Dermis blood vessel endothelial cell (primary cell): ENCODE results near the gene MRPS22. TPM values are rescaled to one million over a fixed set of nuclear protein-coding genes. Genes with fewer than 3 reads are reported as not detected.

Source experiments
- DNase-seq: peaks from one replicate; pipeline ENCODE4 v3.0.0; 2010
- total RNA-seq: library from RNA; depleted of rRNA; stranded (reverse); fragments of >200 nt; gene quantifications from 2 replicates; pipeline ENCODE4 v1.2.3, GENCODE V29; 2014

Gene MRPS22
- total RNA-seq, result 71.5 and 86.7 TPM in 2 replicates

DNA sequence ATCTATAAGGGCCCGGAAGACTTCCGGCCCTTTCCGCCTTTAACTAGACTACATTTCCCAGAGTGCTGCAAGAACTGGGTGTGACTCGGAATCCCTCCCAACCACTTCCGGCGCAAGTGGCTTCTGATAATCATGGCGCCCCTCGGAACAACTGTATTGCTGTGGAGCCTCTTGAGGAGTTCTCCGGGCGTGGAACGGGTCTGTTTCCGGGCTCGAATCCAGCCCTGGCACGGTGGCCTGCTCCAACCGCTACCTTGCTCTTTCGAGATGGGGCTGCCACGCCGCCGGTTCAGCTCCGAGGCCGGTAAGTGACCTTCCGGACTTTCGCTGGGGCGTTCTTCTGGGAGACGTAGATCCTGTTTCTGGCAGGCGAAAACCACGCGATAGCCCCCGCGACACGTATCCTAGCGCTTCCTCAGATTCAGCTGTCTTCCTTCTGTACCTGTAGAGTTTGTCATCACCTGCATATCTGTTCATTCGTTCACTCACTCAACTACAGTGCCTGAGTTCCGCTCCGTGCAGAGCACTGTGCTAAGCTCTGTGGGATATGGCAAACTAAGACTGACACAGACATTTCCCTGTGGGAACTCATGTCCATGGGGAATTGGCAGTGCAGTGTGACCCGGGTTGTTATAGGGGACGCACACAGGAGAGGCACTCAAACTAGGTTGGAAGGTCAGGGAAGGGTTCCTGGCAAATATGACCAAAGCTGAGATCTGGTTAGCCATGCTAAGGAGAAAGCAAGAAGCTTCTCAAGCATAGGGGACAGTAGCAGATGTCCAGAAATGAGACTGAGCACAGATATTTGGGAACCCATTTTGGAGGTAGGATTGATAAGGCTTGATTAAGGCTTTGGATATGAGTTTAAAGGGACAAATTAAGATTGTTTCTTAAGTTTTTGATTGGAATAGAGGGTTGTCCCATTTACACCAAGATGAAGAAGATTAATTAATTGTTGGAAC is at the start of gene MRPS22:
Gene MRPS22, plus strand, starts transcription at position 126 of the 962 bp plus-strand sequence. Its CDS starts 7 bp downstream, at position 133.
- peak; percentile 93 for DNase-seq

GRCh38 chr3:139295040-139295439 is 48.8 kb upstream of the MRPS22 start:
- no peak for DNase-seq

- DNase-seq, result no peak
Measured at GRCh38 chr3:139296141-139296718, 47.6 kb upstream of the MRPS22 start.

DNA sequence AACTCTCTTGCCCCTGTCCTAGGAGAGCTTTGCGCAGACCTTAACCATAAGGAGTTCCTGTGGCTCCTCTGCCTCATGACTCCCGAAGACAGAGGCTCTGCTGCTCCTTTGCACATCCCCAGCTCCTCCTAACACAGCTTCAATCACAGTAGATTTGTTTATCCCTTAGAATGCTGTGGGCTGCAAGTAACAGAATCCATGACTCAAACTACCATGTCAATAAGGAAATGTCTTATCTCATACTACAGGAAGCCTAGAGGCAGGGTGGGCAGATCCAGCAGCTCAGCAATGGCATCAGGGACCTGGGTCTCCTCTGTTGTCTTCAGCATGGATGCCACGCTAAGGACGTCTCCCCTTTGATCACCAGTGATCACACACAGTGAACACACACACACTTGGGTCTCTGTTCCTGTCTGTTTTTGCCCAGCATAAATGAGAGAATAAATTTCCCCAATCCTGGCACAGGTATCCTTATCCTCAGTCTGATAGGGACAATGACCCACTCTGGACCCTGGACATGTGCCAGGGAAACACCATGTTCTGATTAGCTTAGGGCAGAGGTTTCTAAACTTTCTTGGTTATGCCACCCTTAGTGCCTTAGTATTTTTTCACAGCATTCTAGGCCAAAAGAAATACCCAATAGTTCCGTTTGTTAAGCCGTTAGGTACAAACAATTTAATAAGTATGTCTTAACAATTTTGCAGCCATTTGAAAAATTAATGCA is 46.1 kb upstream of the MRPS22 start:
- no peak for DNase-seq

GRCh38 chr3:139299261-139300132 is 44.3 kb upstream of the MRPS22 start:
- DNase-seq, result peak; percentile 6

DNA sequence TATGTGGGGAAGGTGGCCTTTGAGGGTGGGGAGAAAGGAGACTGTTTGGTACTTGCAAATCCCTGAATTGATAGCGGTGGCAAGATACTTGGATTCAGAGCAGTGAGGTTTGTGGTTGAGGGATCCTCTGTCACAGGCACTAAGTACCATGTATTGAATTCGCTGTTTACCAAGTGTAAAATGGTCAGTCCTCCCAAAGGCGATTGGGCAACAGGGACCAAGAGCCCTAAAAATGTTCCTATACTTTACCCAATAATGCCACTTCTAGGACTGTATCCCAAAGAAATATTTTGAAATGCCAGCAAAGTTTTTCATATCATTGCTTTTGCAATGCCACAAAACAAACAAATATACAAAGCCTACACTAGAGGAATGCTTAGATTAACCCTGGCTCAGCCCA is 43.4 kb upstream of the MRPS22 start:
- DNase-seq, result no peak

GRCh38 chr3:139301183-139301582 is 42.6 kb upstream of the MRPS22 start:
- no peak for DNase-seq

GRCh38 chr3:139301654-139302053 is 42.2 kb upstream of the MRPS22 start:
- DNase-seq, result no peak

DNA sequence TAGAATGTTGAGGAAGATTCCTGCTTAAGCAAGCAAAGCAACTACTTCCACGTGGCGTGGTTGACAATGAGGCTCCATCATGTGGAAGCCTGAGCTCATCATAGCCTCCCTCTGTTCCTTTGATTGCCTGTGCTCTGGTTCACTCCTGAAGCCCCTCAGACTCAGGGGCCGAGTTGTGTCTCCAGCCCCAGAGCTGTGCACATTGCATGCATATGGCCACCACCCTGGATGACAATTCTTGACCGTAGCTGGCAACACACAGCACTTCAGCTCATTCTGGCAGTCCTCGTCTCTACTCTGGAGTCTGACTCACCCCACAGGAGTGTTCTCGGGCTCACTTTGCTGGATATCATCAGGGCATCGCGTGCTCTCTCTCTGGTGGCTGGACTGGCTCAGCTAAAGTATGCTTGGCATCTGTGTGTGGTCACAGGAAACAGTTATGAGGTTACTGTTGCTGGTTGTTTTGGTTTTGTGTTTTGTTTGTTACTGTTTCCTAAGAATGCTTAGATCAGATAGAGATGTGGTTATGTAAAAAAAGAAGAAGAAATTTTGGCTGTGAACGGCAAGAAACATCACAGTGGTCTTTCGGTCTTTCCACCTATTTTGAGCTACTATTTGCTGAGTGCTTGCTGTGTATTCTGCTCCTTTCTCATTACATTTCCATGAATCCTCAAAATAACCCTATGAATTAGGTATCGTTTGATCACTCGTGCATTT is 41.6 kb upstream of the MRPS22 start:
- DNase-seq, result peak; percentile 53

DNA sequence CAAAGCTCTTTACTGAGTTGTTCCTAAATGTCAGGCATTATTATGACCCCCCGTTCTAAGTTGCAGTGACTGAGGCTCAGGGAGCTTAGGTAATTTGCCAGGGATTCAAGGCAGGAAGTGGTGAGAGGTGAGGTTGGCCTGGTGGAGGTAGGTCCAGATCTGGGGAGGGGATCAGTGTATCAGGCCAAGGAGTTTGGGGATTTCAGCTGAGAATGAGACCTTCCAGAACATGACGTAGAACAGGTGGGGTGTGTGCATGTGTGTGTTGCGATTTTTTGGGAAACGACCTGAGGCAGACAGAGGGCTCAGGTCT is 41.1 kb upstream of the MRPS22 start:
- no peak for DNase-seq

DNA sequence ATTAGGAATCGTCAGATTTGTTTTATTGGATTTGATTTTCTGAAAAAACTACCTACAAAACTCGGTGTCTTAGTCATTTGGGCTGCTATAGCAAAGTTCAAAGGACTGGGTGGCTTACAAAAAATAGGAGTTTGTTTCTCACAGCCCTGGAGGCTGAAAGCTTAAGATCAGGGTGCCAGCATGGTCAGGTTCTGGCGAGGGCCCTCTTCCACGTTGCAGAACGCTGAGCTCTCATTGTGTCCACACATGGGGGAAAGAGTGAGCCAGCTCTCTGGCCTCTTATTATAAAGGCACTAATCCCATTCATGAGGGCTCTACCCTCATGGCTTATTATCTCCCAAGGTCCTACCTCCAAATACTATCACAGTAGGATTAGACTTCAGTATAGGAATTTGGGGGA is 40.6 kb upstream of the MRPS22 start:
- DNase-seq, result no peak

GRCh38 chr3:139304383-139304782 is 39.4 kb upstream of the MRPS22 start:
- no peak for DNase-seq

GRCh38 chr3:139306078-139306477 is 37.7 kb upstream of the MRPS22 start:
- DNase-seq, result no peak

DNA sequence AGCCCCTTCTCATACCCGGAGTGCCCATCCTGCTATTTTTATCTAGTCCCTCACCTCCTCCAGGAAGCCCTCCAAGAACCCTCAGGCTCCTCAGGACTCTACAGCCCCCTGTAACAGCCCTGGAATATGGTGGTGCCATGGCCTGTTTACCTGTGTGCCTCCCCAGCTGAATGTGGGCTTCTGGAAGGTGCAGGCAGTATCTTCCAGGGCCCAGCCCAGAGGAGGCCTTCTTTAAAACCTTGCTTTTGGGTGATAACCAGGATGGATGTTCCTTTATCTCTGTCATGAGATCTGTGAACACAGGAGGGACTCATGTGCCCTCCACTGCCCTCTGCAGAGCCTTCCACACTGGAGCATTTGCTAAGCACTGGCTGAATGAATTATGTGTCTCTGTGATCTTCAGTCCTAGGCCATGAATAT is 36.7 kb upstream of the MRPS22 start:
- no peak for DNase-seq

DNA sequence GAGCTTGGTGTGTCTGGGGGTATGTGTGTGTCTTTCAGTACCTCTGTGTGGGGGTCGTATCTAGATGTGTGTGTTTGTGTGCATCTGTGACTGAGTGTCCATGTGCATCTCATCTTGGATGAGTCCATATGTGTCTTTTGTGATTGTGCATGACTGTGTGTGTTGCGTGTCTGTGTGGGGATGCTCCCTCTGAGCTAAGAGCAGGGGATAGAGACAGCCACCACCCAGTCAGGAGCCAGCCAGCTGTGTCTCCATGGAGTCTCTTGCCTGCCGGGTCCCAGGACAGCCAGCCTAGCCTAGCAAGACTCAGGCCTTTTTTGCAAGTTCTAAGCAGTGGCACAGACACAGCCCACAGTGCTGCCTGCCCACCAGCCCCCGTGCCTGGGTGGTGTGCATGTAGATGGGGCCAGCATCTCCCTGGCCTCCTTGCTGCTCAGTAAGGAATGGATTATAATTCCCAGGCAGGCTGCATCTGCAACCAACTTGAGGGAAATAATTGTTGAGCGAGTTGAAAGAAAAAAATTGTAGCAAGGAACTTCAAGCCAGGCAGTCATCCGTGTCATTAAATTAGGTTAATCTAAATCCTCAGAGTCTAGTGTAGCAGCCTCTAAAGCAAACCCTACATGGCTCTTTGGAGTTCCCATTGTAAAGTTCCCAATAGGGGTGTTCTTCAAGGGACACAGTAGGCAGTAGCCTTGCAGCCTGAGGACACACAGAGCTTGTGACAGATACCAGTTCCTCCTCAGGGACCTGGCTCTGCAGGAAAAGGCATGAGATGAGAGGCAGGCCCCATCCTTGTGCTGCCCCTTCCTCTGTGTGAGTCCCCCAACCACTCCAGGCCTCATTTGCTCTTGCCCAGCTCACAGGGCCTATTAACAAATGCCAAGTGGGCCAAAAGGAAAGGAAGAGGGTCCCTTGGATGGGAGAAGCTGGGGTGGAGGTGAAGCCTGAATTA is 35.9 kb upstream of the MRPS22 start:
- no peak for DNase-seq

- no peak for DNase-seq
Measured at GRCh38 chr3:139308560-139308959, 35.3 kb upstream of the MRPS22 start.

- DNase-seq, result no peak
Measured at GRCh38 chr3:139309061-139309591, 34.7 kb upstream of the MRPS22 start.

DNA sequence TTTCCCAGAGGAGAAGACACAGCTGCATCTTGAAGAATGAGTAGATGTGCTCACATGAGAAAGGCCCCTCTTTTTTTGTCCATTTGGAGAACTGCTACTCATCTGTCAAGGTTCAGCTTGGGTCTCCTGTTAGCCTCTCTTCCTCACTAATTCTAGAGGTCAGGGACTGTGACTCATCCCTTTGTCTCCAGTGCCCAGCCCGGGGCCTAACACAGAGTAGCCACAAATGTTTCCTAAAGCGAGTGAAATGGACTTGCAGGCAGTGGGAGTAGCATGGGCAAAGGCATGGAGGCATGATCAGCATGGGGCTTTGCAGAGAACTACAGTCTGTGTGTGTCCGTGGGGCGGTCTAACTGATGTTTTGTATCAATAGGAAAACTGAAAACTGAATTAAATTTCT is 33.9 kb upstream of the MRPS22 start:
- DNase-seq, result peak; percentile 16

DNA sequence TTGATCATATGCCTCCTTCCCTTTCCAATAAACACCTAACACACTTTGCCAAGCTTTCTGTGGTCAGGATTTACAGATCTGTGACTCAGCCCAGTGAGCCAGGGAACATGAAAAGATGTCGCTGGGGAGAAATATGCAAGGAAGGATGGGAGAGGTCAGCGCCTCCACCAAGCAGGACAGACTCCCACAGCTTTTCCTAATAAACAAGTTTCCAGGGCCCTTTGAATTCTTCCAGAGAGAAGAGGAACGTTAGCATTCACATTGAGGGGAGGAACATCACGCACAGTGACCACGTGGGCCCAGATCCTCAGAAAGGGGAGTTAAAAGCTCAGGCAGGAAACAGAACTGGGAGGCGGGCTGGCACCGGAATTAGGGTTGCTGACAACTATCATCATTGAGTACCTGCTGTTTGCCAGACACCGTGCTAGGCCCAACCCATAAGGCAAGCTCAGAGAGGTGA is 33.3 kb upstream of the MRPS22 start:
- DNase-seq, result no peak

DNA sequence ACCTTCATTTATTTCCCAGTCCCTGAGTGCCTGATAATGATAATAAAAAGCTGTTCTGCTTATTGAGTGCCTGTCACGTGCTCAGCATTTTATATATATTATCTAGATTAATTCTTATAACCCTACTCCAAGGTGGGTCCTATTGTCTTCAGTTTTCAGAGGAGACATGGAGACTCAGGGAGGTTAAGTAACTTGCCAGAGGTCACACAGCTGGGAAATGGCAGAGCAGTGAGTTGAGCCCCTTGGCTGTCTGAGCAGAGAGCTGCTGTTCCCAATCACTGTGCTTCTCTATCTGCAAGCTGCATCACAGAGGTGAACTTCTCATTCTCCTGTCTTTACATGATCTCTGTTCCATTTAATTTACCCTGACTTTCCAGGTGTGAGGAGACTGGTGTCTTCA is 32.3 kb upstream of the MRPS22 start:
- DNase-seq, result no peak
